H9 (cell line): ENCODE measurements around the gene TDRD9. TPM values are rescaled to one million over a fixed set of nuclear protein-coding genes. Genes with fewer than 3 reads are reported as not detected.

Source experiments
- DNase-seq: peaks from one replicate; pipeline ENCODE4 v3.0.0-alpha.2; 2017
- H2AFZ ChIP-seq: one replicate; pipeline ENCODE4 v1.6.1; 2013; ENCODE audit warnings: mild to moderate bottlenecking, low read length, control low read depth, moderate library complexity
- H2AK5ac ChIP-seq: 2 replicates; pipeline ENCODE4 v1.6.1; 2013; ENCODE audit warnings: low read length, control low read depth, mixed read lengths; ENCODE audit not compliant: insufficient read length
- H2BK120ac ChIP-seq: one replicate; pipeline ENCODE4 v1.6.1; 2013; ENCODE audit warnings: low read depth, mild to moderate bottlenecking, low read length, control low read depth, inconsistent platforms; ENCODE audit not compliant: poor library complexity, severe bottlenecking
- H2BK12ac ChIP-seq: 2 replicates; pipeline ENCODE4 v1.6.1; 2013; ENCODE audit warnings: low read length, control low read depth, mixed read lengths, low read depth; ENCODE audit not compliant: insufficient read length
- H2BK15ac ChIP-seq: 2 replicates; pipeline ENCODE4 v1.6.1; 2013; ENCODE audit warnings: low read depth, low read length, control low read depth
- H2BK20ac ChIP-seq: one replicate; pipeline ENCODE4 v1.6.1; 2013; ENCODE audit warnings: low read depth, mild to moderate bottlenecking, low read length, control low read depth, inconsistent platforms; ENCODE audit not compliant: poor library complexity, severe bottlenecking
- H2BK5ac ChIP-seq: 2 replicates; pipeline ENCODE4 v1.6.1; 2013; ENCODE audit warnings: low read length, control low read depth, mixed read lengths; ENCODE audit not compliant: insufficient read length
- H3K14ac ChIP-seq: 2 replicates; pipeline ENCODE4 v1.6.1; 2013; ENCODE audit warnings: low read length, control low read depth; ENCODE audit not compliant: insufficient read depth
- H3K18ac ChIP-seq: 2 replicates; pipeline ENCODE4 v1.6.1; 2013; ENCODE audit warnings: low read depth, mild to moderate bottlenecking, mixed read lengths, low read length, control low read depth; ENCODE audit not compliant: insufficient read length
- H3K23ac ChIP-seq: 2 replicates; pipeline ENCODE4 v1.6.1; 2013; ENCODE audit warnings: low read length, control low read depth, mixed read lengths, low read depth; ENCODE audit not compliant: insufficient read length
- H3K23me2 ChIP-seq: 2 replicates; pipeline ENCODE4 v1.6.1; 2013; ENCODE audit warnings: low read depth, mild to moderate bottlenecking, mixed read lengths, low read length, control low read depth; ENCODE audit not compliant: insufficient read length, poor library complexity, severe bottlenecking
- H3K27ac ChIP-seq: 2 replicates; pipeline ENCODE4 v1.5.1; 2013; ENCODE audit warnings: low read length, control low read depth, mixed read lengths, low read depth; ENCODE audit not compliant: insufficient read length
- H3K27me3 ChIP-seq: 2 replicates; pipeline ENCODE4 v1.6.1; 2013; ENCODE audit warnings: low read length, control low read depth, inconsistent platforms; ENCODE audit not compliant: insufficient read depth
- H3K4ac ChIP-seq: 2 replicates; pipeline ENCODE4 v1.6.1; 2013; ENCODE audit warnings: low read depth, mild to moderate bottlenecking, control low read depth, inconsistent platforms, low read length, moderate library complexity
- H3K4me1 ChIP-seq: 2 replicates; pipeline ENCODE4 v1.6.1; 2013; ENCODE audit warnings: low read length, control low read depth, inconsistent platforms; ENCODE audit not compliant: insufficient read depth
- H3K4me2 ChIP-seq: 2 replicates; pipeline ENCODE4 v1.6.1; 2013; ENCODE audit warnings: low read length, control low read depth, mixed read lengths; ENCODE audit not compliant: insufficient read length, insufficient read depth
- H3K56ac ChIP-seq: 2 replicates; pipeline ENCODE4 v1.6.1; 2013; ENCODE audit warnings: low read depth, mild to moderate bottlenecking, mixed read lengths, low read length, control low read depth; ENCODE audit not compliant: insufficient read length
- H3K79me1 ChIP-seq: 2 replicates; pipeline ENCODE4 v1.6.1; 2013; ENCODE audit warnings: low read depth, mild to moderate bottlenecking, moderate library complexity, low read length, control low read depth, inconsistent platforms; ENCODE audit not compliant: insufficient read depth, poor library complexity, severe bottlenecking
- H3K79me2 ChIP-seq: 2 replicates; pipeline ENCODE4 v1.6.1; 2013; ENCODE audit warnings: low read length, control low read depth, inconsistent platforms; ENCODE audit not compliant: insufficient read depth
- H3K9ac ChIP-seq: 2 replicates; pipeline ENCODE4 v1.6.1; 2013; ENCODE audit warnings: low read length, control low read depth, mixed read lengths; ENCODE audit not compliant: insufficient read length; ENCODE audit errors: extremely low read depth
- H3K9me3 ChIP-seq: one replicate; pipeline ENCODE4 v1.6.1; 2013; ENCODE audit warnings: low read depth, low read length, inconsistent platforms; ENCODE audit not compliant: control insufficient read depth
- H3T11ph ChIP-seq: one replicate; pipeline ENCODE4 v1.6.1; 2013; ENCODE audit warnings: mild to moderate bottlenecking, low read length, control low read depth, inconsistent platforms
- H4K20me1 ChIP-seq: one replicate; pipeline ENCODE4 v1.6.1; 2013; ENCODE audit not compliant: control insufficient read depth, insufficient read length, insufficient read depth
- H4K5ac ChIP-seq: 2 replicates; pipeline ENCODE4 v1.6.1; 2013; ENCODE audit warnings: low read depth, mild to moderate bottlenecking, mixed read lengths, low read length, control low read depth; ENCODE audit not compliant: insufficient read length
- H4K8ac ChIP-seq: replicated peaks from 2 replicates; pipeline ENCODE4 v1.6.1; 2013; ENCODE audit warnings: low read length, control low read depth, mixed read lengths, low read depth; ENCODE audit not compliant: insufficient read length
- H4K91ac ChIP-seq: 2 replicates; pipeline ENCODE4 v1.6.1; 2013; ENCODE audit warnings: low read depth, mild to moderate bottlenecking, moderate library complexity, mixed read lengths, low read length, control low read depth; ENCODE audit not compliant: insufficient read length
- H3K27ac Mint-ChIP-seq, 3 experiments: 2 replicates in 2 of 3; 3 replicates in 1 of 3; pipeline ENCODE4 v1.8.0; 2020 to 2021; ENCODE audit warnings: mixed read lengths in 3 of 3, mild to moderate bottlenecking in 1 of 3, moderate library complexity in 1 of 3
- H3K27me3 Mint-ChIP-seq: 2 replicates; pipeline ENCODE4 v1.8.0; 2021; ENCODE audit warnings: low read depth, mild to moderate bottlenecking, moderate library complexity, mixed read lengths
- H3K36me3 Mint-ChIP-seq, 3 experiments: 2 replicates in 2 of 3; 3 replicates in 1 of 3; pipeline ENCODE4 v1.8.0; 2020 to 2021; ENCODE audit warnings: low read depth in 3 of 3, mixed read lengths in 3 of 3; ENCODE audit not compliant: insufficient read depth in 1 of 3
- H3K4me1 Mint-ChIP-seq, 2 experiments: 2 replicates each; pipeline ENCODE4 v1.8.0; 2020; ENCODE audit warnings: mixed read lengths in 2 of 2
- H3K4me3 Mint-ChIP-seq, 2 experiments: 2 replicates in 1 of 2; 3 replicates in 1 of 2; pipeline ENCODE4 v1.8.0; 2020 to 2021; ENCODE audit warnings: mild to moderate bottlenecking in 2 of 2, mixed read lengths in 2 of 2, moderate library complexity in 1 of 2
- H3K9me3 Mint-ChIP-seq, 2 experiments: 2 replicates in 1 of 2; 3 replicates in 1 of 2; pipeline ENCODE4 v1.8.0; 2020; ENCODE audit warnings: mild to moderate bottlenecking in 2 of 2, mixed read lengths in 2 of 2, moderate library complexity in 1 of 2
- WGBS: extraction: QIAGEN DNeasy Blood & Tissue Kit; methylation state at CpG from one replicate; pipeline ENCODE4 v1.1.7; 2013; ENCODE audit warnings: missing lambda C conversion rate, low lambda C conversion rate, mixed read lengths; ENCODE audit not compliant: insufficient read length; ENCODE audit errors: extremely low coverage; 5-methylcytosine and 5-hydroxymethylcytosine counted together
- total RNA-seq: library from RNA; stranded (reverse); gene quantifications from 2 replicates; pipeline ENCODE4 v1.2.1, GENCODE V29; 2021
- TF ChIP-seq, protein P1 (sequence below): fragments of 200-600 bp; sonication (generic); conservative IDR thresholded peaks from 3 replicates; pipeline ENCODE4 v1.8.0; 2021; ENCODE audit warnings: antibody characterized with exemption, mild to moderate bottlenecking

The TDRD9 gene
- total RNA-seq, 1 experiment from 2014 or later: not detected

DNA sequence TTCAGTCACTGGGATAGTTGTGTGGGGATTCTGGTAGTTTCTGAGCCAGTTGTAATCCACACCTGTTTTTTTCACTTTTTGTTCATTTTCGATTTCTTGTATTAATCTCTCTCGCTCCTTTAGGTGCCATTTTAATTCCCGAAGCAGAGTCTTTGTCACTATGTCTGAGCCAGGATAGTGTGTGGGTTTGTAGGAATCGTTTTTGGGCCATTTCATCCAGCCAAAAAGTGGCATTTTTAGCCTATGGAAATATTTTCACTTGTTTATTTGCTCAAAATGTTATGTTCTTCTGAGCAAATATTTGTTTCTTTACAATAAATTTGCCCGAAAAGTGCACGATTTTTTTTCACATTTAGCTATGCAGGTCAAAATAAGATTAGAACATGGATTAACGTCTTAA lies 13.2 kb downstream of the TDRD9 start:
- H3K14ac ChIP-seq: no peak overlapping the region
- no peaks in the 10 kb centered on the region for H3K9me3 ChIP-seq
- no peak overlapping the region for H3K4me2 ChIP-seq
- no peaks in the 10 kb centered on the region for H3K79me2 ChIP-seq
- no peak for DNase-seq
- no peaks in the 10 kb centered on the region for H4K20me1 ChIP-seq
- no peak overlapping the region for H3K4me3 Mint-ChIP-seq
- no peaks in the 10 kb centered on the region for H3K36me3 Mint-ChIP-seq
- peaks cover 23% of the 10 kb centered on the region for H3K27me3 Mint-ChIP-seq
- H3K56ac ChIP-seq: no peak overlapping the region
- H3K9me3 Mint-ChIP-seq: peaks cover 3% of the 10 kb centered on the region in 2 experiments; a peak in 4 of 5 replicates
- H3K23ac ChIP-seq: no peak overlapping the region
- H4K91ac ChIP-seq: no peak overlapping the region
- no peak overlapping the region for H2BK5ac ChIP-seq
- H2BK12ac ChIP-seq: no peak overlapping the region
- H3K27me3 ChIP-seq: no peaks in the 10 kb centered on the region
- no peaks in the 10 kb centered on the region for H3K23me2 ChIP-seq
- H2BK120ac ChIP-seq: no peak overlapping the region
- H3K4ac ChIP-seq: no peak overlapping the region
- H3K18ac ChIP-seq: no peak overlapping the region
- no peak overlapping the region for H3T11ph ChIP-seq
- H3K27ac Mint-ChIP-seq: no peak overlapping the region
- no peak overlapping the region for H4K8ac ChIP-seq
- peaks cover 3 to 7% of the 10 kb centered on the region in 2 experiments for H3K4me1 Mint-ChIP-seq
- no CpG with 5 or more reads among the region's 7 CpGs for WGBS
- H3K27ac ChIP-seq: no peak overlapping the region
- TF ChIP-seq, protein P1, sequence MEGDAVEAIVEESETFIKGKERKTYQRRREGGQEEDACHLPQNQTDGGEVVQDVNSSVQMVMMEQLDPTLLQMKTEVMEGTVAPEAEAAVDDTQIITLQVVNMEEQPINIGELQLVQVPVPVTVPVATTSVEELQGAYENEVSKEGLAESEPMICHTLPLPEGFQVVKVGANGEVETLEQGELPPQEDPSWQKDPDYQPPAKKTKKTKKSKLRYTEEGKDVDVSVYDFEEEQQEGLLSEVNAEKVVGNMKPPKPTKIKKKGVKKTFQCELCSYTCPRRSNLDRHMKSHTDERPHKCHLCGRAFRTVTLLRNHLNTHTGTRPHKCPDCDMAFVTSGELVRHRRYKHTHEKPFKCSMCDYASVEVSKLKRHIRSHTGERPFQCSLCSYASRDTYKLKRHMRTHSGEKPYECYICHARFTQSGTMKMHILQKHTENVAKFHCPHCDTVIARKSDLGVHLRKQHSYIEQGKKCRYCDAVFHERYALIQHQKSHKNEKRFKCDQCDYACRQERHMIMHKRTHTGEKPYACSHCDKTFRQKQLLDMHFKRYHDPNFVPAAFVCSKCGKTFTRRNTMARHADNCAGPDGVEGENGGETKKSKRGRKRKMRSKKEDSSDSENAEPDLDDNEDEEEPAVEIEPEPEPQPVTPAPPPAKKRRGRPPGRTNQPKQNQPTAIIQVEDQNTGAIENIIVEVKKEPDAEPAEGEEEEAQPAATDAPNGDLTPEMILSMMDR: no peak
- H2BK20ac ChIP-seq: no peak overlapping the region
- no peaks in the 10 kb centered on the region for H3K79me1 ChIP-seq
- no peak overlapping the region for H4K5ac ChIP-seq
- no peak overlapping the region for H2BK15ac ChIP-seq
- H2AFZ ChIP-seq: no peak overlapping the region
- H3K9ac ChIP-seq: no peak overlapping the region
- no peaks in the 10 kb centered on the region for H3K4me1 ChIP-seq
- no peak overlapping the region for H2AK5ac ChIP-seq
